NT2/D1 (cell line): ENCODE results near the gene SPRR1B.

Experiments used
- SUZ12 ChIP-seq: IDR thresholded peaks from 2 replicates; pipeline ENCODE4 v1.6.1; 2011; ENCODE audit not compliant: insufficient read length, insufficient read depth; ENCODE audit errors: extremely low read depth
- YY1 ChIP-seq: IDR thresholded peaks from 2 replicates; pipeline ENCODE4 v1.6.1; 2011; ENCODE audit not compliant: insufficient read length, insufficient read depth
- ZNF274 ChIP-seq: IDR thresholded peaks from 2 replicates; pipeline ENCODE4 v1.6.1; 2011; ENCODE audit warnings: mild to moderate bottlenecking, low read depth, low read length

DNA sequence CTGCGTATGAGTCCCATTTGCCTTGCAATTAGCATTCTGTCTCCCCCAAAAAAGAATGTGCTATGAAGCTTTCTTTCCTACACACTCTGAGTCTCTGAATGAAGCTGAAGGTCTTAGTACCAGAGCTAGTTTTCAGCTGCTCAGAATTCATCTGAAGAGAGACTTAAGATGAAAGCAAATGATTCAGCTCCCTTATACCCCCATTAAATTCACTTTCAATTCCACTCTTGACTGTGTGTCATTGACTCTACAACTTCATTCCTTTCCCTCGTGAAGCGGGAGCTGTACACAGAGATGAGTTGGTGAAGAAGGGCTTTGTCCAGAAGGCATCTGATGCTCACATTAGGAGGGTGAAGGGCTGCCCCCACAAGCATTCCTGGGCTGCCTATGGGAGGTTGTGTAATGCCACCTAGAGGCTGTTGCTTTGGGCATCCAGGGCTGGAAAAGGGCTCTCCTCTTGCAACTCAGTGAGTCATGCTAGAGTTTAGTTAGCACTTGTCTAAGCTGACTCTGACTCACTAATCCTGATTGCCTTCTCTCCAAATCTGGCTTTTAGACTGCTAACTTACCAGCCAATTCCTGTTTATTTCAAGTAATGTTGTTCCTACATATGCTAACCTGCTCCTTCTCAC lies 1.8 kb downstream of the SPRR1B start:
- no peak for TF ChIP-seq YY1
- TF ChIP-seq ZNF274: no peak
- TF ChIP-seq SUZ12: no peak
